Breast epithelium (tissue), 3 donors: ENCODE data around the gene HNF4A.

Experiments
- CTCF ChIP-seq, 3 donors: fragments of 450-650 bp; IDR thresholded peaks; one replicate each; pipeline ENCODE4 v1.5.1; 2016 to 2017; ENCODE audit warnings: antibody characterized with exemption in 3 of 3, mild to moderate bottlenecking in 3 of 3, moderate library complexity in 3 of 3
- POLR2A ChIP-seq: fragments of 450-650 bp; IDR thresholded peaks from one replicate; pipeline ENCODE4 v1.6.1; 2016; ENCODE audit warnings: antibody characterized with exemption, mild to moderate bottlenecking, moderate library complexity
- POLR2AphosphoS5 ChIP-seq, 3 donors: sonication (generic); formaldehyde crosslinking; IDR thresholded peaks; one replicate each; pipeline ENCODE4 v1.6.1; 2017; ENCODE audit warnings: antibody characterized with exemption in 3 of 3

- no peak for TF ChIP-seq CTCF (IDR thresholded peaks at IDR 0.05)
- TF ChIP-seq POLR2AphosphoS5 (IDR thresholded peaks at IDR 0.05): no peak
- TF ChIP-seq POLR2A: no peak
These were observed 839 bp downstream of the HNF4A start for GRCh38 chr20:44356353-44356723.
